A549 (cell line): ENCODE data around the gene CALHM6. TPM values are rescaled to one million over a fixed set of nuclear protein-coding genes. Genes with fewer than 3 reads are reported as not detected.

Experiments used
- ATAC-seq, 2 experiments: fragments of 200-7000 bp in 1 of 2; fragments of >200 bp in 1 of 2; cut with Nextera tagmentation in 1 of 2; cut with Tn5 transposase in 1 of 2; 3 replicates each; pipeline versions ENCODE4 v1.8.0 to v1.9.1; 2018 to 2020; ENCODE audit warnings: mild to moderate bottlenecking in 1 of 2, moderate library complexity in 1 of 2
- CTCF ChIA-PET: fragments of 300-600 bp; sonication (Branson Sonifier 250); formaldehyde crosslinking; extraction: SDS; loops from one replicate; lab custom pipeline; 2021; ENCODE audit warnings: antibody characterized with exemption, inconsistent platforms; lab: Yijun Ruan, JAX
- POLR2A ChIA-PET: fragments of 350-600 bp; formaldehyde crosslinking; extraction: SDS; loops from one replicate; lab custom pipeline; 2021; ENCODE audit warnings: antibody characterized with exemption, inconsistent platforms; lab: Yijun Ruan, JAX
- DNase-seq, 2 experiments: peaks; one replicate each; pipeline versions ENCODE4 v3.0.0 to v3.0.0-alpha.2; 2011 to 2016; ENCODE audit warnings: low read depth in 1 of 2, low spot score in 1 of 2
- FAIRE-seq: peaks from 2 replicates; lab custom pipeline; 2011; peaks lifted over from hg19 to GRCh38; lab: Jason Lieb, UNC
- H3K27ac ChIP-seq, 2 experiments: fragments of >200 bp; sonication (Bioruptor Twin); formaldehyde crosslinking; 3 replicates each; pipeline ENCODE4 v1.5.1; 2016 to 2017
- H3K4me1 ChIP-seq: fragments of >200 bp; sonication (Bioruptor Twin); formaldehyde crosslinking; 3 replicates; pipeline ENCODE4 v1.6.1; 2016
- H3K4me2 ChIP-seq: fragments of >200 bp; sonication (Bioruptor Twin); formaldehyde crosslinking; 3 replicates; pipeline ENCODE4 v1.6.1; 2016
- H3K4me3 ChIP-seq: fragments of >200 bp; sonication (Bioruptor Twin); formaldehyde crosslinking; 3 replicates; pipeline ENCODE4 v1.5.1; 2016
- H3K9me3 ChIP-seq: fragments of >200 bp; sonication (Bioruptor Twin); formaldehyde crosslinking; 3 replicates; pipeline ENCODE4 v1.6.1; 2016
- BCL3 ChIP-seq: fragments of >200 bp; sonication (Bioruptor Twin); formaldehyde crosslinking; IDR thresholded peaks from 3 replicates; pipeline ENCODE4 v1.6.1; 2016
- CBX2 ChIP-seq: fragments of 200-600 bp; sonication (generic); IDR thresholded peaks from 2 replicates; pipeline ENCODE4 v1.6.1; 2016; ENCODE audit warnings: low read depth, mild to moderate bottlenecking, borderline replicate concordance
- CHD4 ChIP-seq: fragments of 200-600 bp; sonication (generic); IDR thresholded peaks from 2 replicates; pipeline ENCODE4 v1.6.1; 2016; ENCODE audit warnings: antibody characterized with exemption, mild to moderate bottlenecking, borderline replicate concordance
- EHF ChIP-seq: fragments of 250-450 bp; sonication (Bioruptor Pico); IDR thresholded peaks from 2 replicates; pipeline ENCODE4 v1.5.0; 2020; ENCODE audit warnings: mild to moderate bottlenecking
- ELK1 ChIP-seq: fragments of 150-350 bp; IDR thresholded peaks from 2 replicates; pipeline ENCODE4 v1.6.1; 2014; ENCODE audit warnings: low read depth, mild to moderate bottlenecking, low read length
- ESRRA ChIP-seq: fragments of 150-350 bp; IDR thresholded peaks from 2 replicates; pipeline ENCODE4 v1.6.1; 2014; ENCODE audit warnings: mild to moderate bottlenecking, low read length, borderline replicate concordance
- HEYL ChIP-seq: fragments of 250-450 bp; sonication (Bioruptor Pico); IDR thresholded peaks from 2 replicates; pipeline ENCODE4 v1.8.0; 2021; ENCODE audit warnings: mild to moderate bottlenecking, moderate library complexity
- HOXB5 ChIP-seq: fragments of 250-450 bp; sonication (Bioruptor Pico); IDR thresholded peaks from 2 replicates; pipeline ENCODE4 v1.5.0; 2020; ENCODE audit warnings: mild to moderate bottlenecking, moderate library complexity
- JUN ChIP-seq, 2 experiments: fragments of >200 bp; sonication (Bioruptor Twin); formaldehyde crosslinking; IDR thresholded peaks; 2 replicates in 1 of 2; 3 replicates in 1 of 2; pipeline ENCODE4 v1.6.1; 2016 to 2017
- MAFK ChIP-seq: fragments of 450-650 bp; IDR thresholded peaks from 2 replicates; pipeline ENCODE4 v1.6.1; 2014; ENCODE audit not compliant: partially characterized antibody
- PHF8 ChIP-seq: fragments of 200-600 bp; sonication (generic); IDR thresholded peaks from 2 replicates; pipeline ENCODE4 v1.6.1; 2016; ENCODE audit warnings: low read depth, mild to moderate bottlenecking, antibody characterized with exemption, moderate library complexity, borderline replicate concordance
- POLR2AphosphoS2 ChIP-seq: conservative IDR thresholded peaks from 2 replicates; pipeline ENCODE4 v1.6.1; 2012; ENCODE audit warnings: low read length, improper control_type of control experiment, inconsistent platforms
- REST ChIP-seq: fragments of 200-600 bp; sonication (generic); IDR thresholded peaks from 2 replicates; pipeline ENCODE4 v1.6.1; 2016; ENCODE audit warnings: antibody characterized with exemption, mild to moderate bottlenecking, moderate library complexity
- RNF2 ChIP-seq: fragments of 200-600 bp; sonication (generic); IDR thresholded peaks from 2 replicates; pipeline ENCODE4 v1.6.1; 2016; ENCODE audit warnings: low read depth, mild to moderate bottlenecking, antibody characterized with exemption, moderate library complexity, borderline replicate concordance
- SREBF2 ChIP-seq: fragments of 450-650 bp; IDR thresholded peaks from 2 replicates; pipeline ENCODE4 v1.6.1; 2014; ENCODE audit warnings: mild to moderate bottlenecking, moderate library complexity
- TFCP2L1 ChIP-seq: fragments of 250-450 bp; sonication (Bioruptor Pico); IDR thresholded peaks from 2 replicates; pipeline ENCODE4 v1.5.0; 2021; ENCODE audit warnings: mild to moderate bottlenecking
- TP53 ChIP-seq: fragments of 250-450 bp; sonication (Bioruptor Pico); IDR thresholded peaks from 2 replicates; pipeline ENCODE4 v1.5.0; 2021; ENCODE audit warnings: mild to moderate bottlenecking, moderate library complexity
- ZNF302 ChIP-seq: fragments of 250-450 bp; sonication (Bioruptor Pico); IDR thresholded peaks from 2 replicates; pipeline ENCODE4 v1.9.0; 2021; ENCODE audit warnings: inconsistent platforms, mild to moderate bottlenecking, moderate library complexity
- WGBS: methylation state at CpG from one replicate; pipeline ENCODE4 v1.1.6; 2017; ENCODE audit errors: missing lambda C conversion rate; 5-methylcytosine and 5-hydroxymethylcytosine counted together
- polyA plus RNA-seq, 4 experiments: library from polyadenylated mRNA; depleted of rRNA in 3 of 4; stranded (reverse); fragments of >200 nt; fragmentation: RNase III in 1 of 4; extraction: RNeasy Plus Mini Kit Qiagen cat#74134 plus additional on column Dnase treatment in 1 of 4; gene quantifications; 2 replicates in 3 of 4; 3 replicates in 1 of 4; pipeline ENCODE4 v1.2.3, GENCODE V29; 2011 to 2017
- TF ChIP-seq, protein P1 (sequence below): fragments of >200 bp; sonication (Bioruptor Twin); formaldehyde crosslinking; IDR thresholded peaks from 3 replicates; pipeline ENCODE4 v1.5.1; 2016

CALHM6 gene
- polyA plus RNA-seq, 2 of the 4 experiments (the other 2 are of a cell fraction): 0.31 TPM; not detected in 1

- 53% methylated on average over 3 of the region's 3 CpGs for WGBS
- FAIRE-seq: no peak
- Histone ChIP-seq H3K9me3 (no peaks in the 10 kb centered on the region), H3K4me1 (no peaks in the 10 kb centered on the region), H3K4me2 (no peak overlapping the region)
- no peak for DNase-seq
- TF ChIP-seq TFCP2L1 (no peak), BCL3 (no peak), EHF (no peak), HEYL (CRISPR knock-in tag) (no peak), JUN (IDR thresholded peaks at IDR 0.05) (no peak), CHD4 (no peak), POLR2AphosphoS2 (no peak), HOXB5 (no peak), CBX2 (no peak), RNF2 (no peak), TP53 (CRISPR knock-in tag) (no peak), PHF8 (no peak), ZNF302 (CRISPR knock-in tag) (no peak), REST (no peak), SREBF2 (no peak), MAFK (no peak), ELK1 (no peak), ESRRA (no peak)
- TF ChIP-seq, protein P1, sequence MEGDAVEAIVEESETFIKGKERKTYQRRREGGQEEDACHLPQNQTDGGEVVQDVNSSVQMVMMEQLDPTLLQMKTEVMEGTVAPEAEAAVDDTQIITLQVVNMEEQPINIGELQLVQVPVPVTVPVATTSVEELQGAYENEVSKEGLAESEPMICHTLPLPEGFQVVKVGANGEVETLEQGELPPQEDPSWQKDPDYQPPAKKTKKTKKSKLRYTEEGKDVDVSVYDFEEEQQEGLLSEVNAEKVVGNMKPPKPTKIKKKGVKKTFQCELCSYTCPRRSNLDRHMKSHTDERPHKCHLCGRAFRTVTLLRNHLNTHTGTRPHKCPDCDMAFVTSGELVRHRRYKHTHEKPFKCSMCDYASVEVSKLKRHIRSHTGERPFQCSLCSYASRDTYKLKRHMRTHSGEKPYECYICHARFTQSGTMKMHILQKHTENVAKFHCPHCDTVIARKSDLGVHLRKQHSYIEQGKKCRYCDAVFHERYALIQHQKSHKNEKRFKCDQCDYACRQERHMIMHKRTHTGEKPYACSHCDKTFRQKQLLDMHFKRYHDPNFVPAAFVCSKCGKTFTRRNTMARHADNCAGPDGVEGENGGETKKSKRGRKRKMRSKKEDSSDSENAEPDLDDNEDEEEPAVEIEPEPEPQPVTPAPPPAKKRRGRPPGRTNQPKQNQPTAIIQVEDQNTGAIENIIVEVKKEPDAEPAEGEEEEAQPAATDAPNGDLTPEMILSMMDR: no peak
- TF ChIP-seq, all 56 proteins: peak for 0
- POLR2A ChIA-PET: no interaction called here
- ATAC-seq: no peak
- CTCF ChIA-PET: interaction anchor here (1.3 kb wide), 1 partner anchor 12 kb away, joined by 4 read pairs; no protein-coding TSS in a partner anchor
- no peak overlapping the region for H3K4me3 ChIP-seq
- no peak overlapping the region for H3K27ac ChIP-seq
Measured at GRCh38 chr6:116497113-116497676, 36.0 kb downstream of the CALHM6 start.
